Fibroblast of skin of right biceps (primary cell): ENCODE results near the gene HOXB6.

ENCODE experiments used
- DNase-seq: peaks from one replicate; pipeline ENCODE4 v3.0.0-alpha.2; 2013

The HOXB6 gene

DNA sequence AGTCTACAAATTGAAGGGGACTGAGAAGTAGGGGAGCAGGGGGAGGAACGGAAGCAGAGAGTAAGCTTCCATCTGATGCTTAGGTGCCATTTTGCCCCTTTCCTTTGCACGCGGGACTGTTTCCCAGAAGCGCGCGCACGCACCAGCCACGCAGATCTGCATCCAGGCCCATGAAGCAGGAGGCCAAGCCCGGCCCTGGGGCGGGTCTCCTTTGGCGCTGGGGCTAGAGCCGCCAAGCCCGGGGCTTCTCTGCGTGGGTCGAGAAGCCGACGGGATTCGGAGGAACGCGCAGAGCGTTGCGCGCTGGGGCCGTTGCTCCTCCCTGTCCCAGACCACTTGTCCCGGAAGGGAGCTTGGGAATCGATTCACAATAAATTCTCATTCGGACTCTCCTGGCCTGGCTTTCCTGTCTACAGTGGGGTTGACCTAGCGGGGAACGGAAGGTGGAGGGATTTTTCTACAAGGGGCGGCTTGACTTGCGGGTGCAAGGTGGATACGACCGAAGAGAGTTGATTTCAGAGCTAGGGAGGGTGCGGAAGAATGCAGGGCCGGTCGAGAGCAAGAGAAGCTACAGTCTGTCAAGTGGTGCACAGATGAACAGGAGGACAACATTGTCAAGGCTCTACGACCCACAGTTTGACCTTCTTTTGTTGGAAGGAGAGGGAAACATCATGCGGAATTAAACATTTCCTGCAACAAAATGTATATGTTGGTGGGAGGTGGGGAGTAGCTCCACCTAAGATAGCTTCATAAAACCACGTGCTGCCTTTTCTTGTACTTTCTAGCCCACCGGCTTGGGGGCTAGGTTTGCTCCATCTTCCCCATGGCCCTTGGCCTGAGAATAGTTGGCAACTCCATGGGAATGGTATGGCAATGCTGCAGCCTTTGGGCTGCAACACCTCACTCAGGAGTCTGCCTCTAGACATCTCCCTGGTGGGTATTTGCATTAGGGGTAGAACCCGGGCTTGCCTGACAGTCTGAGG is 16.9 kb upstream of the HOXB6 start:
- DNase-seq, result no peak

DNA sequence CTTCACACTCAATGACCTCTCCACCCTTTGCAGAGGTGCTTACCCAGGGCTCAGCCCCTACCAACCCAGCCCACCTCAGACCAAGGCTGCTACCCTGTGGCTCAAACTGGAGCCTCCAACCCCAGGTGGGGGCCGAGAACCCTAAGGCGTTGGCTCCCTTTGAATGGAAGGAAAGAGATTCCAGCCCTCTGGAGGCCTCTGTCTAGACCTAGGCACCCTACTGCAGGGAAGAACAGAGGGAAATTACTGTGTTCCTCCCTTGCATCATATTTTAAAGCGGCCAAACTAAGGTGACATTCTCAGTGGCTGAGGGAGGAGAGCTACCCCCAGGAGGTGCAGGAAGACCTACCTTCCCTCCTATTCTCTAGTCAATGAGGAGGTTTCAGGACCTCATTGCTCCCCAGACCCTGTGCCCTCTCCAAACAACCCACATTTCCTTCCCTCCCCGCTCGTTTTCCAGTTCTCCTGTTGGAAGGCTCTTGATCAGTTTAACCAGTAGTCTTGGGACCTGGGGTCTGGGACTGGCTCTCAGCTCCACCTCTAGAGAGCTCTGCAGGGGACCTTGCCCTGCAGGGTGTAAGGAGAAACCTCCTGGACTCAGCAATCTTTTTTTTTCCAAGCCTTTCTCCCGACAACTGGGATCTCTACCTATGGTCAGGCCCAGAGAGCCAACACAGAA is 15.8 kb upstream of the HOXB6 start:
- DNase-seq, result no peak

DNA sequence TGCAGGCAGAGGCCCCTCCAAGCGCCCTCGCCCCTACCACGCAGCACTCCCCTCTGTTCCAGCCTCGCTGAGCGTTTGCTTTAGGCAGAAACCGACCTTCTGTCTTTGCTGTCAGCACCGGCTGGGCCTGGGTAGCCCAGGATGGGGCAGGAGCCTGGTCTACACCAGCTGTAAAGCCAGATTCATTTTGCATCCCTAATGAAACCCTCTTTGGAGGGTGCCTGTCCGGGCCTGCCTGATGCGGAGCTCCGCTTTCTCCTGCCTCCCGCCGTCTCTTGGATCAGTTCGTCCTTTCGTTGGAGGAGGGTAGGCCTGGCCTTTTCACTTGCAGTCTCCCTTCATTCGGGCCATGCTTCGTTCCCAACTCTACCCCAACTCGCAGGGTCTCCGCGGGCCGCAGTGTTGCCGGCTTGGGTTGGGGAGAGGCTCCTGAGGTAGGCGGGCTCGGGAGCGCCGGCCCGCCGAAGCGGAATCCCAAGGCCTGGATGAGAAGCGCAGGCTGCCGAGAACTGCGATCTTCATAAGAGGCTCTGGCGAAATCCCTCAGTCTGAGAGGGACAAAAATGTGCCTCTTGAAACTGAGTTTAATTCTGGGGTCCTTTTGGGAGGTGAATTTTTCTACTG is 15.2 kb upstream of the HOXB6 start:
- DNase-seq, result no peak

DNA sequence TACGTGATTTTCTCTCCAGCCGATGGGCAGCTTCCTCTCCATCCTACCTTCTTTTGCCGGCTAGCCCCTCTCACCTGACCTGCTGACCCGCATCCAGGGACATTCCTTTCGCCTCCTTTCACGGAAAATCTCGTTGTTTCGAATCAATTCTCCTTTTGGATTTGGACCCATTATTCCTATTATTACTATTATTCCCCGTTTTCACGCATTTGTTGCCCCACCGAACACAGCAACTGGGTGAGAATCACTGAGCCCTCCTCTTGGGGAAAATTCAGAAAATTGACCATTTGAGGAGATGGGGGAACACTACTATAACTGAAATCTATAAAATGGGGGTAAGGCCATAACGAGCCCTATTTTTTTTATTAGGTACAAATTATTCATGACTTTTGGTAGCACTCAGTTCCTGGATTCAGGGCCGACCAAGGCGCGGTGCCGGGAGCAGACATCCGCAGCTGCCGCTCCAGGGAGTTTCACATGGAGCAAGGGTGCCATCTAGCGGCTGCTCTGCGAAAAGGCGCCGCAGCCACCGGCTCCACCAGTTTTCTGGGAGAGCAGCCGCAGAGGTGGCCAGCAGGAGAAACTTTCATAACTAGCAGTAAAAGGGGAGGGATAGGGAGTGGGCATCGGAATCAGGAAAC is 13.6 kb upstream of the HOXB6 start:
- DNase-seq, result peak; percentile 82

DNA sequence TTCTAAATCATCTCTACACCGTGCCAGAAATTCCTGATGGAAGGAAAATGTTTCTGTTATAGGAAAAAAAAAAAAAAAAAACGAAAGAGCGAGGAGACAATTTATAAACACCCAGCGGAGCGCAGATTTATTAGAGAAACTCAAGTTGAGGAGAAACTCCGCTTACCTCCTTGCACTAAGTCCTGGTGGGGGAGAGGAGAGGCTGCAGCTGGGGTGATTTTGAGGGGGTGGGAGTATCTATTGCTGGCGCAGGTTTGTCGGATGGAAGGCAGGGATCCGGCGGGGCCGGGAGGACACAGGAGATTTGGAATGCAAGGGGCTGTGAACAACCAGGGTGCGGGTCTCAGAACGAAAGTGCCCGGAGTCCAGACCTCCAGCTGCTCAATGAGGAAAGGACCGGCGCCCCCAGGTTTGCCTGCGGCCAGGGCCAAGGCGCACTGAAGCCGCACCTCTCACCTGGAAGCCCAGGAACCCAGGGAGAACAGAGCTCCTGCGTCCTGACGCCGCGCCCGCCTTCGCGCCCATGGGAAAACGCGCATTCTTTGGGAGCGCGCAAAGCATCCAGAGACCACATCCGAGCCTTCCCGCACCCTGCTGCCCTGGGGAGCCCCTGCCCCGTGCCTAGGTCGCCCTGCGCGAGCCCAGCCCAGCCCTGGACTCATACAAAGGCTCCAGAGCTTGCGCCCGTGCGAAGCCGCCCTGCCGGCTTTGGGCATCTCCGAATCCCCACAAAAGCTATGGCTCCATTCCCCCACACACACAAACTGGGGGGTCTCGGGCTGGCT is 12.9 kb upstream of the HOXB6 start:
- no peak for DNase-seq

DNA sequence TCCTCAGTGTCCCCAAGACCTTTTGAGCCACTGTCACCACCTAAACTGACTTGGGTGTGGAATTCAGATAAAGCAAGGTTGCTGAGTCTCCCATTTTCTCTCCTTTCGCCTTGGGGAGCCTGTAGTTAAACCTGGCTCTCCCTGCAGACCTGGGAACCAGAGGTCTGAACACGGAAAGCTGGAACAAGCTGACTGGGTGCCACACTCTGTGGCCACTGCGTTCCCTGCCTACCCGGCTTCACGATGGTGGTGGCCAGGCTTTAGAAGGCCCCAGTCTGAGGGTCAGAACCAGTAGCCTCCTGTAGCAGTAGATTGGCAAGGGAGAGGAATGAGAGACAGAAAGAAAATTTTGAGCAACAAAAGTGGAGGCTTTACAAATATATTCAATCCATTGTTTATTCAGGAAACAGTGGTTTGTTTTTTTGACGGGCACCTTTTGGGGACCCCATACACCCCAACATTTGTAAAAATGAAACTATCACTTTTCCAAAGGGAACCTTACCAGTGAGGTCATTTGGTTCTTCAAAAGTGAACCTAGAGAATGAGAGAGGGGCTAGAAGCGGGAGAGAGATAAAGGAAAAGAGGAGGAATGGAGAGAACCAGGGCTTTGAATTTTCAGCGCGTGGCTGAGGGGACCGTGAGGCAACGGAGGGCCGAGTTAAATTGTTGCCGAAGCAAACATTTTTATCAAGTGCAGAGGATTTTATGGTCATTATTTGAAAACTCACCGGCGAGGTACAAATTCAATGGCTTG is 12.1 kb upstream of the HOXB6 start:
- DNase-seq, result no peak

DNA sequence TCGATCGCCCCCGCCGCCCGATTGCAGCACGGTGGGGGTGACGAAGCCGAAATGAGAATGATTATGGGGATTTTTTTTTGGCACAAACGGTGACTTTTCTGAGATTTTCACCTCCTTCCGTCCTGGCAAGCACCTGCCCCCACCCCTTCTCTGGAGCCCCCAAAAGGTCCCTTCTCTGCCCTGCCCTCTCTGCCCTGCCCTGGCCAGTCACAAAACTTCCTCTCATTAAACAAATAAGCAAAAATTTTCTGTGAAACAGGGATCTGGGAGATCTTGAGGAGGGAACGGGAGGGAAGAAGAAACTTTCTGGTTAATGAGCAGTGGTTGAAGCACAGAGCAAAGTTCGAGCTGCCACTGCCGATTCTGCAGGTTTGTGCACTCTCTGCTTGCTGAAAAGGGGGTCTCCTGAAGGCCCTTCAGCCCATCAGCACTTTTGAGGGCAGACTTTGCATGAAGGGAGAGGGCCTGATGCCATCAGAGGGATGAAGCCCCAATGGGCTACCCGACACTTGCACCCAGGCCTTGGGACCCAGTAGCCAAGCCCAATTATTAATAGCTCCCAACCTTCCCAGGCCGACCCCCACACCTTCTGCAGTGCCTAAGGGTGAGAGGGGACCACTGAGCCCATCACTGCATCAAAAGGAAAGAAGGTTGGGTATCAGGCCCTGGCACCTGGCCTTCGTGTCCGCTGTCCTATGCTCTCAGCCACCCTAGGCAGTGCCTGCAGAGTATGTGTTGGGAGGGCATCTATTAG is 11.4 kb upstream of the HOXB6 start:
- DNase-seq, result no peak

DNA sequence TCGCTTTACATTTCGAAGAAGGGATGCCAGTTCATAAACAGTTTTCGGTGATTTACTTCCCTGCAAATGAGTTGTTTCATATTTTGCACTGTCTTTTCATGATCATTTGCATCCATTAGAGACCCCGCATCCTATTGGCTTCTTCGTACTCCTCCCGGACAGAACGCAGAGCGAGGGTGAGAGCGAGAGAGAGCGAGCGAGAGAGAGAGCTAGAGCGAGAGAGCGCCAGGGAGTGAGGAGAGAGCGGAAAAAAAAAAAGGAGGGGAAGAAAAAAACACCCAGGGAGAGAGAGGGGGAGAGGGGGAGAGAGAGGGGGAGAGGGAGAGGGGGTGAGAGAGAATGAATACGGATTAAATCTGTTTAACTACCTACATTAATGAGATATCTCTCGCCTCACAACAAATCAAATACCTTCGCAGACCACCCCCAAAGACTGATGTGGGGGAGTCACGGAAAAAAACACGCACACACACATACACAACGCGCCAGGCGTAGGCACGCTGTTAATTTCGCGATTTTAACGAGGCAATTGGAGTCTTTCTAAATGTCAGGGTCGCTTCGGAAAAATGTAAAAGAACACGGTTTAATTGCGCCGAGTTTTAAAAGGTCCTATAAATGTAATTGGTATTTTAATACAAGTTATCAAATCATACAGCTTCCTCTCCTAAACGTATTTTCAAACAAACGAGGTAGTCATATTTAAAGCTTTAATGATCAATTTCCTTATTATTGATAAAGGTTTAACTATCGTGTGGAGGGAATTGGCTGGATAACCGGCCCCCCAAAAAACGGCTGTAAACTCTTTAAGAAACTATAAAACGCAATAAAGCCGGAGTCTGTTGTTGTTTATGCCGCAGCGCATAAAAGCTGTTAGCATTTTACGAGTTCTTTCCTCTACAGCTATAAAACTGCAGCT is 10.5 kb upstream of the HOXB6 start, which contains the start of gene HOXB8:
HOXB8 (minus strand) TSS at position 246 of the 916 bp plus-strand sequence. CDS start 588 bp downstream, outside the sequence.
- peak; percentile 48 for DNase-seq

DNA sequence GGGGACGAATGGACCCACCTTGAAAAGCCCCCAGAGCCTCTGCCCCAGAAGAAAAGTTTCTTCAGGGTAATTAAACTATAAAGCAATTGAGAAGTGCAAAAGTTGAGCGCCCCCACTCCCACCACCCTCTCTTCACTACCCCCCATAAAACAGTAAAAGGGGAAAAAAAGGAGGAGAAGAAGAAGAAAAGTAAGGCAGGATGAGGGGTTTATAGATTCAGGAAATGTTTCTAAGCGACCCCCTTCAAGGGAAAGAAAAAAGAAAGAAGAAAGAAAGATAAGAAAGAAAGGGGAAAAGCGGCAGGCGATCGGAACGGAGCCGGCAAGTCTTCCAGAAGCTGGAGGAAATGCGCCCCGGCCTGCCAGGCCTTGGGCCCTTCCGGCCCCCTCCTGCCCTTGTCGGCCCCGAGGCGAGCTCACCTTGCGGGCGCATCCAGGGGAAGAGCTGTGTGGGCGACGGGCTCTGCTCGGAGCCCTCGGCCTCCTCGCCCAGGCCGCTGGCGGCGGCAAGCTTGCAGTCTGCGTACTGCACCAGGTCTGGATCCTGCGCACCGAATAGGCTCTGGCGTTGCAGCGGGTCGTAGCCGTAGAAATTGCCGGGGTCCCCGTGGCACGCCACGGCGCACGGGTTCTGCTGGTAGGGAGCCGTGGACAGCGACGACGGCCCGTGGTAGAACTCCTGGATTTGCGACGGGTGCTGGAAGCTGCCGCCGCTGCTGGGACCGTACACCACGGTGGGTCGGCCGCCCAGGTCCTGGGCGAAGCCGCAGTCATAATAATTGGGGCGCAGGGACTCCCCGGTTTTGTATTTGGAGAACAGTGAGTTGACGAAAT is 9.3 kb upstream of the HOXB6 start:
- peak; percentile 43 for DNase-seq

DNA sequence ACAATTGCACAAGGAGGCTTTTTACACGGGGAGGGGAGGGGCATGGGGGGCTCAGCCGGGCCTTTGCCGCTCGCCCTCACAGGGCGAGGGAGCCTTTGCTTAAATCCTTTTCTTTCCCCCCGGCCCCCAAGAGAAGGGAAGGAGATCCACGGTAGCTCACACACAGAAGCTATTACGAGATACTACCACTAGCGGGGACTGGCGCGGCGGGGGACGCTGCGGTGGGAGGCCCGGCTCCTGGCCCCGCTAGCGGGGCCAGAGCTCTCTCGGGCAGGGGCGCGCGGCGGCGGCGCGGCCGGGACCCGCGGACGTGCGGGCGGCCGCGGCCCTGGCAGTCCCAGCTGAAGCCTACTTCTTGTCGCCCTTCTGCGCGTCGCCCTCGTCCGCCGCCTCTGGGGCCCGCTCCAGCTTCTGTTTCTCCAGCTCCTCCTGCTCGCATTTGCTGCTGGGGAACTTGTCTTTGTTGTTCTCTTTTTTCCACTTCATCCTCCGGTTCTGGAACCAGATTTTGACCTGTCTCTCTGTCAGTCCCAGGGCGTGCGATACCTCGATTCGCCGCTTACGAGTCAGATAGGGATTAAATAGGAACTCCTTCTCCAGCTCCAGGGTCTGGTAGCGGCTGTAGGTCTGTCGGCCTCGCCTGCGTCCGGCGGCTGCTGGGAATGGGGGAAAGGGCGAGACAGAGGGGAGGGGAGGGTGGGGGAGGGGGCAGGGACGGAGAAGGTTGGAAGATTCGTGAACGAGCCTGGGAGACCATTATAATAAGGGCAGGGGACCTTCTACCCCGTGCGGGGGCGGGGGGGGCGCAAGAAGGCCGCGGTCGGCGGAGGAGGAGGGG is 8.3 kb upstream of the HOXB6 start:
- DNase-seq, result peak; percentile 71

DNA sequence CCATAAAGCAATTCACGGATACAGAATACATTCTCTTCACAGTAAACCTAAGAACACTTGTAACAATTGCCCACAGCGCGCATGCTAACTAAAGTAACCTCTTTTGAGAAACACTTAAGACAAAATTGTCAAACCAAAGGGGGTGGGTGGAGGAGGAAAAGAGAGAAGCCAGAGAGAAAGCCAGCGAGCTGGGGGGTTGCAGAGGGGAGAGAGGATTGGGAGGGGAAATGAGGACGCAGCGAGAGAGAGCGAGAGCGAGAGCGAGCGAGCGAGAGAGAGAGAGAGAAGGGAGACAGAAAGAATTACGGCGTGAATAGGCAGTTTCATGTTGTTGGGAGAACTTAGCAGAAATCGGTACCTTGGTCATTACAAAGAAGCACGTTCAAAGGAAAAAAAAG is 7.7 kb upstream of the HOXB6 start:
- peak; percentile 75 for DNase-seq

DNA sequence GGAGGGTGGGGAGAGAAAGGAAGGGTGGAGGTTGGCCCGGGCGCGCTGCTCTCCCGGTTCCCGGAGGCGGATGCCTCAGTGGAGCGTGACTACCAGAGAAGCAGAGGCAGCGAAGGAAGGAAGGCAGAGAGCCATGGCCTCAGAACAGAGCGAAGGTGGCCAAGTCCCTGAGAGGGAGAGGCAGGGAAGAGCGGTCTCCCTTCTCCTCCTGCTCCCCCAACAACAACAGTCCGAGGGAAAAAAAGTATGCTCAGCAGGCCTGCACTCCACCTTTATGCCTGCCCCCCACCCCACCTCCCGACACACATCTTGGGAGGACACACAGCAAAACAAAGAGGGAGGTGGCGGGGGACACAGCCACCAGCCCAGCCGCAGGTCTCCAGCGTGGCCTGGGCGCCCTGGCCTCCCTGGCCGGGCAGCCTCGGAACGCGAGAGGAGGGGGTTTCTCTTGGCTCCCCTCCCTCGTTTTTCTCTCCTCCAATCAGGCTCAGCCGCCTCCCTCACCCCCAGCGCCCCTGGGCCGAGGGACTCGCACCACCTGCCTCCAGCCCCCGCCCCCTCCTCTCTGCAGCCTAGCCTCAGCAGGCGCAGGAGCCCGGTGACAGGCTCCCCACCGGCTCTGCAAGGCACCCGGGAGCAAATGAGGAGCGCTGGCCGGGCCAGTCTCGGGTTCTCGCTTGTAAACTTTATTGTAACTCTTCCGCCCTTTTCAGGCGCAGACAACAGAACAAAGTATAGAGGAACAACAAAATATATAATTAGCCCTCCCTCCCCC is 7.1 kb upstream of the HOXB6 start:
- DNase-seq, result no peak

DNA sequence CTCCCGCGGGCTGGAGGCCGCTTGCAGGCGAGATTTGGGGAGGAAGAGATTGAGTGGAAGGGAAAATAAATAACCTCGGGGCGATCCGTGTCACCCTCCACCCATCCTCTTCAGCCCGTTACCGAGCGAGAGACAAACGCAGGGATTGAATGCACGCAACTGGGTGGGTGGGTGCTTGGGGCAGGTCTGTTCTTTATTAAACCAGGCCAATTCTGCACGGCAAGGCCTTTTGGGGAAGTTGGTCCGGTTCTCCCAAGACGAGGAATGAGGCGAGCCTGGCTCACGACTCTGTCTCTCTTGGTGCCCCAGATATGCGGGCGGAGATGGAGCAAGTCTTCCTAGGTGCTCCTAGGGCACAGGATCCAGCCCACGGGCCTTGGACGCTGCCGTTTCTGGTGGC is 6.4 kb upstream of the HOXB6 start:
- DNase-seq, result peak; percentile 52

DNA sequence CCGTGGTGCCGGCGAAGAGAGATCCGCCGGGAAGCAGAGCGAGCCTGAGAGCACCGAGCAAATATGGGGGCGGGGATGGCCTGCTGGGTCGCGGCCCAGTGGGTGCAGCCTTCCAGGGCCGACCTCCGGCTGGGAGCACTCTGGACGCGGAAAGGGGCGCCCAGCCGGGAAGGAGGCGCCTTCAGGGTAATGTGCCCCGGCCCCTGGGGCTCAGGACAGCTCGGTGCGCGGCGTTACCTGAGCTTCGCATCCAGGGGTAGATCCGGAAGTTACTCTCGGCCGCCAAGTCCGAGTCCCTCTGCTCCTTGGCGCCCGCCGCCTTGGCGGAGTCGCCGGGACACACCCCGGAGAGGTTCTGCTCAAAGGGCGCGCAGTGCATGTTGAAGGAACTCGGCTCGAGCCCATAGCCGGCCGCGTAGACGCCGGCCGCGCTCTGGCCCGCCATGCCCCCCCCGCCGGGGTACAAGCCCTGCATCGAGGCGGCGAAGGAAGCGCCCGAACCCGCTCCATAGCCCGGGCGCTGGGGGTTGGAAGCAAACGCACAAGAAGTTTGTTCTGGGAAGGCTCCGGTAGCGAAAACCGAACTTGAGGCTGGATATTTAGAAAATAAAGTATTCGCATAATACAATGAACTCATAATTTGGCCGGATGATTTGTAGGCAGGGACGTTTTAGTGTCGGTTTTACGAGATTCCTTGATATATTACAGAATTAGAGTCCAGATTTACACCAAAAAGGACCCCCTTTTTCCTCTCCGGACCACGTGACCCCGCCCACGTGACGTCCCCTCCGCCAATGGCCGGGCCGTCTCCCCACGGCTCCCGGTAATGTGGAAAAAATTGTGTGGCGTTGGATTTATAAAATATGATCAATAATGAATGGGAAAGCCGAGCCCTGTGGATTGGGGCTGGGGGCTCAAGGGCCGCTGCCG is 5.8 kb upstream of the HOXB6 start, which contains the start of gene HOXB7:
HOXB7 (minus strand) TSS at position 736 of the 930 bp plus-strand sequence; CDS start at position 637, 99 bp downstream.
- peak; percentile 75 for DNase-seq

DNA sequence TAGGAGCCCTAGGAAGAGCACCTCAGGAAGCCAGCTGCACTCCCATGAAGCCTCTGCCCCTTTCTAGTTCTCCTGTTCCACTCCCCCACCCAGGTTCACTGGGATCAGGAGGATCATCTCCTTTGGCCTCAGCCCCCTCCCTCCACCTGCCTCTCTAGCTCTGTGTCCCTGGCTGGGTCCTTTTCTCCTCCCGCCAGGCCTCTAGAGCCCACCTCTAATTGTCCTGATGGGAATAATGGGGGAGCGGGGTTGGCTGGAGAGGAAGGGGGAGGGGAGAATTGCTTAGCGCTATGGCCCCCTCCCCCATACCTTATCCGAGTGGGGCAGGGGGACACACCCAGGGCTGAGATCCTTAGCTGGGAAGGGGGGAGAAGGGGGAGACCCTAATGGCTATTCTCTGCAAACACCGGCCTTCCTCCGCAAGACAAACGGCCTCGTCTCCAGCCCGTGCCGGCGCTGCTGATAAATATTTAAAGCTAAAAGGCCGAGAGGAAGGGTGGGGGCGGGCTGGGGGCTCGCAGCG is 5.0 kb upstream of the HOXB6 start:
- no peak for DNase-seq
